SHP77 treated with DMSO at 0.1 percent for 48 hours (cell line): ENCODE data around the gene RTF2.
"Not testable (repeated sequence)": the region's sequence is repeated elsewhere in the genome, so short reads cannot be mapped to it uniquely, and the experiment has no call there.

ENCODE experiments used
- DNase-seq: peaks from one replicate; lab custom pipeline; 2025; lab: John Stamatoyannopoulos, UW

The RTF2 gene

GRCh38 chr20:56552911-56553629 lies 84.6 kb downstream of the RTF2 start:
- DNase-seq, result no peak

DNA sequence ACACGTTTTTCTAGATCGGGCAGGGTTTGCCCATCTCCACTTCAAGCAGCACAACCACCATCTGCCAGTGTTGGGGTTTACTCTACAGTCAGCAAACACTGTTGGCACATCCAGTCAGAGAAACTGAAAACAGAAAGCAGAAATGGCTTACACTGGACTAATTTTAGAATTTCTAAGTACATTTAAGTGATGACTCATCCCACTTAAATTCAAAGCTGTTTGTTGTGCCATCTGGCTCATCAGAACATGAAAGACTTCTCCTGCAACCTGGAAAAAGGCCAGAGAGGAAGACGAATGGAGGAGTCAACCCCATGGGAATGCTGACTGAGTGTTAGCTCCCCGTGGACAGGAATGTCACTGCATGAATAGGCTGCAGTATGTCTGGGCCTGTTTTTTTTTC lies 86.4 kb downstream of the RTF2 start:
- peak; percentile 99 for DNase-seq

- no peak for DNase-seq
Measured at GRCh38 chr20:56558968-56559367, 90.5 kb downstream of the RTF2 start.

DNA sequence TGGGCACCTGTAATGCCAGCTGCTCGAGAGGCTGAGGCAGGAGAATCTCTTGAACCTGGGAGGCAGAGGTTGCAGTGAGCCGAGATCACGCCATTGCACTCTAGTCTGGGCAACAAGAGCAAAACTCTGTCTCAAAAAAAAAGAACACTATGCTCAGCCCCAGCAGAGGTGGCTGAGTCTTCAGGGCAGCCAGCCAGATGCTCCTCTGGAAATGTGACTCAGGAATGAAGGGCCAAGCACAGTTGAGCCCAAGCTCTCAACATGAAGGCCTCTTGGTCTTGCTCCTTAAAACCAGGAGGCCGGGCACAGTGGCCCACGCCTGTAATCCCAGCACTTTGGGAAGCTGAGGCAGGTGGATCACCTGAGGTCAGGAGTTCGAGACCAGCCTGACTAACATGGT lies 96.1 kb downstream of the RTF2 start:
- not testable (repeated sequence) for DNase-seq

- DNase-seq, result no peak
Measured at GRCh38 chr20:56565511-56565910, 97.1 kb downstream of the RTF2 start.

DNA sequence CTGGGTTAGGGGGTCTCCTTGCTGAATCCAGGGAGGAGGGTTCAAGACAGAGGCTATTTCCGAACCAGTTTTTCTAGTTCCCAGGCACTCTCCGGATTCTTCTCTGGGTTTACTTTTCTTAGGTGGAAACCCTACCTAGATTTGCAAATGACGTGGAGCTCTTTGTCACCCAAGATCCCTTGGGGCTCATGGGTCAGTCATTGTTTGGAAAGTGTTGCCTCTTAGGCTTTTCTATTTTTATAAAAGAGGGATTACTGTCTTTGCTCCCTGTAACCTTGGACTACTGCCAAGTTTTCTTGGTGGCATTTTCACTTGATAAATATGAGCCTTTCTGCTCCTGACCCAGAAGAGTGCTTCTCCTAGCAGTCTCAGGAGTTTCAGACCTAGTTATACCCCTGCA lies 98.2 kb downstream of the RTF2 start:
- peak; percentile 38 for DNase-seq
